Hippocampal formation (tissue), 2 donors: Measurements from ENCODE around the gene SEPTIN12.
"Not testable (repeated sequence)": the region's sequence is repeated elsewhere in the genome, so short reads cannot be mapped to it uniquely, and the experiment has no call there.

Source experiments
- DNase-seq, 2 donors: peaks; one replicate each; lab custom pipeline; 2025; lab: John Stamatoyannopoulos, UW

Gene SEPTIN12

DNA sequence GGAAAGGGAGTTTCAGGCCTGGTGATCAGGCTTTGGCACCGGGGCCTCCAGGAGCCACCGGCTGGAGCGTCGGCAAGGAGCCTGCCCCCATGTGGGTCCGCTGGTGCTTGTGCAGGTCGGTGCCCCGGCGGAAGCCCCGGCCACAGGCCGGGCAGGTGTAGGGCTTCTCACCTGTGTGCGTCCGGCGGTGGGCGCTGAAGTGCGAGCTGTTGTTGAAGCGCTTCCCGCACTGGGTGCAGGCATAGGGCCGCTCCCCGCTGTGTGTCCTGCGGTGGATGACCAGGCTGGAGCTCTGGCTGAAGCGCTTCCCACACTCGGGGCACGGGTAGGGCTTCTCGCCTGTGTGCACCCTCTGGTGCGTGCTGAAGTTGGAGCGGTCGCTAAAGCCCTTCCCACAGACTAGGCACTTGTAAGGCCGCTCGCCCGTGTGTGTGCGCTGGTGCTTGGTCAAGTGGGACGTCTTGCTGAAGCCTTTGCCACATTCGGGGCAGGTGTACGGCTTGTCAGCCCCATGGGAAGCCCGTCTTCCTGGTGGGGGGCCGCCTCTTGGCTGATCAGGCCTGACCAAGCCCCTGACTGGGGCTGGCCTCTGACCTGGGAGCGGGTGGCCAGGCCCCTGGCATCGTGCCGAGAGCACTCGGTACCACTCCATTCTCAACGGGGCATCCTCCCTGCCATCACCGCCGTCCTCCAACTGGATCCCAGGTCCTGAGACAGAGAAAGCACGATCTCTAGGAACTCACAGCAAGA, 35.6 kb downstream of the SEPTIN12 start:
- DNase-seq = no peak

DNA sequence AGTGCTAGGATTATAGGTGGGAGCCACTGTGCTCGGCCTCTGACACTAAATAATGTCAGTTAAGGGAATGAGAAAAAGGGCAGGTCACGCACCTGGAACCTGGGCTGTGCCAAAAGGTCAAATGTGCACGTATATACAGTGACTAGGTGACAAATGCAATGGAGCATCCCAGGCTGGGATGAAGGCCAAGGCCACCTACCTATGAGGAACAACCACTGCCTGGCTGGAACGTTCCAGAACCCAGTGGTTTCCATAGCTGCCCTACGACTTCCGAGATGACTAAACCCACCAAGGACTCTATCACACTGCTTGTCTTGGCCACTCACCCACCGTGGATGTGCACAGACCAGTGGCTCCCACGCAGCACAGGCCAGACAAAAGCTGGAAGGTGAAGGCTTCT, 37.2 kb downstream of the SEPTIN12 start:
- DNase-seq = no peak

DNA sequence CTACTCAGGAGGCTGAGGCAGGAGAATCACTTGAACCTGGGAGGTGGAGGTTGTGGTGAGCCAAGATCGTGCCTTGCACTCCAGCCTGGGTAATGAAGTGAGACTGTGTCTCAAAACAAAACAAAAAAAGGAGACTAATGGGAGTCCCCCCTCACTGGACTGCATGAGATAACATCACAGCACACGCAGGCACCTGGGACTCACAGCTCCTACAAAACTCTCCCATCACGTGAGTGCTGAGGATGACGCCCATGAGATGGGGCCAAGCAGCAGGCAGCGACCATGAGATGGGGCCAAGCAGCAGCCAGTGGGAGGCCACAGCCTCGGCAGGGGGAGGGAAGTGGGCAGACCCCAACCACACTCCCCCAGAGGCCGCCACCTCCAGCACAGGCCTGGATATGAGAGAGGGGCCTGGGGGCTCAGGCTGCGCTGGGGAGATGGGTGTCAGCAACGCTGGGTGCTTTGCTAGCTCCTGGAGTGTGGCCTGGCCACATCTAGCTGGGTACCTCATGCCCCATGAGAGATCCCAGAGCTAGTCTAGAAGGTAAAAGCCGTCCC, 38.4 kb downstream of the SEPTIN12 start:
- no peak for DNase-seq

DNA sequence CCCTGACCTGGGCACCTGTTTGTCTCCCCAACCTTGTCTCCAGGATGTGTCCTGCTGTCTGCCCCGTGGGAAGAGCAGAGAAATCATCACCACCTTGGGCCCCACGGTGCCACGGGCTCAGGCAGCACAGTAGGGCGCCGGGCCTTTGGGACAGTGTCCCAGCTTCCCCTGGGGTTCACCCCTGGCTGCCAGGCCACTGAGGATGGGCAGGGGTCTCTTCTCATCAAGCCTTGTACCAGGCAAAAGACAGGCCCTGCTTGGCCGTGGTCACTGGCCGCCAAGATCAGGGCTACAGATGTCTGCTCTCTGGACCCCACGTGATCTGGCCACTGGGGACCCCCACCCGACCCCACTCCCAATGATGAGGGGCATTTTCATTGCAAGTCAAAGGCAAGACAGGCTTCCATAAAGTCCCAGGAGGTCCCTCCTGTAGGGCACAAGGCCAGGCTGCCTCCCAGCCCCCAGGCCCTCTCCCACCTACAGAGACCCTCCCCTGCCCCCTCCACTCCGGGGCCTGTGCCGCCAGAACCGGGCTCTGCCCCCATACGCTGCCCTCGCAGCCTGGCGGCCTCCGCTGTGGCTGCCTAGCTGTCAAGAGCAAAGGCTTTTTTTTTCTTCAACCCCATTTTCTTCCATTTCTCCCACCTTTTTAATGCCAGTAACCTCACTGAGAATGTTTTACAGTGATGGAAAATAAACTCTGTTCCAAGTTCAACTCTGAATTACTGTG, 39.3 kb downstream of the SEPTIN12 start:
- DNase-seq = no peak

DNA sequence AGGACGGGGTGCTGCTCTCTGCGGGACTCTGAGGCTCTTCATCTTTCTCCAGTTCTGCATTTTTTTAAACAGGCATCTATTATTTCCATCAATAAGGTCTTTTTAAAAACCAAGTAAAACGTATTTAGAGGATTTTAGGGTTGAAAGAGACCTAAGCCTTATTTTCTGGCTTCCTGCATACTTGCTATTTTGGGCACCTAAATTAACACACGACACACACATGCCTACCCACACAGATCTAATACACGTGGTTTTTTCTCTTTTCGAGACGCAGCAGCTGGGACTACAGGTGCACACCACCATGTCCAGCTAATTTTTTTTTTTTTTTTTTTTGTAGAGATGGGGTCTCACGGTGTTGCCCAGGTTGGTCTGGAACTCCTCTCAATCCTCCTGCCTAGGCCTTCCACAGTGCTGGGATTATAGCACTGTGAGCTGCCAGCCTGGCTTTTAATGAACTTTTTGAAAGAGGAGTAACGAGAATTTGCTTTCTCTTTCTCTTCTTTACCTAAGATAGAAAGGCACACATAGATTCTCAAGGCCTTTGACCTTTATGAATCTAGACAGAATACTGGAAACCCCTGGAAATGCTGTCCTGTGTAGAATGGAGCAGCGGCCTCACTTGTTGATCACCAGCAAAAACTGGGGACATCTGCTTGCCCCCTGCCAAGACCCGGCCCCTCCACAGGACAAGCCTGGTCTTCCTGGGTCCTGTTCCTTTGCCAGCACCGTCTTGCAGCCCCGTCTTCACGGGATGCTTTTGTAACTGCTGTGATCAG, 40.1 kb downstream of the SEPTIN12 start:
- no peak for DNase-seq

DNA sequence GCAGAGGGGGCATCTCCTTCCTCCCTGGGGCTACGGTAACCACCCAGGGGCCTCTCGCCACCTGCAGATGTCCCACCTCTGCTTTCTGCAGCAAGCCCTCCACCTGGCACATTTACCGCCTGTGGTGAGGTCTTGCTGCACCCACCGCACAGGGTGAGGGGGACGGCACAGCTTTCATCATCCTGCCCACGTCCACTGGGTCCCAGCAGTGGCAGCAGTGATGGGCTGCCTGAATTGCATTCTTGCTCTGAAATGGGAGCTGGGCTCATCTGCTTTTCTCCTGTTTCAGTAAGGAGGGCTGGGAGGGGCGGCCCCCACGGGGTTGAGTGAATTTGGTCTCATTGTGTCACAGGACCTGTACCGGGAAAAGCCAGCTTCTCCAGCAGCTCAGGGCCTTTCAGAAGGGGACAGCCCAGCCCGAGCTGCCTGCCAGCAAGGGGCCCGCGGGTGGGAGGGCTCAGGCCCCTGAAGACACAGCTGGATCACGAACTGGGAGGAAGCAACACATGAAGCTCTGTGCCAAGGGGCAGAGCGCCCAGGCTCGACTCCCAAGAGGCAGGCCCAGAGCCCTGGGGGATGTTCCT, 41.1 kb downstream of the SEPTIN12 start:
- DNase-seq = no peak

DNA sequence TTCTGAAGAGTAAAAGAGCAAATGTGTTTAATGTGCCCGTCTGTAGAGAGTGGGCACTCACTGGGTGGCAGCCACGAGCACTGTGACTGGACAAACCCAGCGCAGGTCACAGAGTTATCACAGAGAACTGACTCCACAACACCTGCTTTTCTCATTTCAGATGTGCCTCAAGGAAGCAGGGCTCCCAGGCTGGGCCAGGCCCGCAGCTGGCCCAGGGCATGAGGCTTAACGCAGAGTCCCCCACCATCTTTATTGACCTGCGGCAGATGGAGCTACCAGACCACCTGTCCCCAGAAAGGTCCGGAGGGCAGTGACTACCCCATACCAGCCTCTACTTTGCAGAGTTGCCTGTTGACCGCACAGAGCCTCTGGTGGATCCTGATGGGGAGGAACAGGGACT, 41.9 kb downstream of the SEPTIN12 start:
- DNase-seq = no peak

DNA sequence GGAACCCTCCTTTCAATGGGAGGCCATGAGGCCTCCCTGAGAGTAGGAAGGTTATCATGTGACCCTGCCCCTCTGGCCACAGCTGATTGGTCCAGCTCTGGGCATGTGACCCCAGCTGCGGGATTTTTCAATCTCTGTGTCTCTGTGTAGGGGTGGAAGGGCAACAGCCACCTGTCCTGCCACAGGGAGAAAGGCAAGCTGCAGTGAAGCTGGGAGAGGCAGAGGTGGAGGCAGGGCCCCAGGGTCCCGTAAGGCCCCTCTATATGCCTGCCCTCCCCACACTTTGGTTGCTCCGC, 42.9 kb downstream of the SEPTIN12 start:
- DNase-seq = no peak

DNA sequence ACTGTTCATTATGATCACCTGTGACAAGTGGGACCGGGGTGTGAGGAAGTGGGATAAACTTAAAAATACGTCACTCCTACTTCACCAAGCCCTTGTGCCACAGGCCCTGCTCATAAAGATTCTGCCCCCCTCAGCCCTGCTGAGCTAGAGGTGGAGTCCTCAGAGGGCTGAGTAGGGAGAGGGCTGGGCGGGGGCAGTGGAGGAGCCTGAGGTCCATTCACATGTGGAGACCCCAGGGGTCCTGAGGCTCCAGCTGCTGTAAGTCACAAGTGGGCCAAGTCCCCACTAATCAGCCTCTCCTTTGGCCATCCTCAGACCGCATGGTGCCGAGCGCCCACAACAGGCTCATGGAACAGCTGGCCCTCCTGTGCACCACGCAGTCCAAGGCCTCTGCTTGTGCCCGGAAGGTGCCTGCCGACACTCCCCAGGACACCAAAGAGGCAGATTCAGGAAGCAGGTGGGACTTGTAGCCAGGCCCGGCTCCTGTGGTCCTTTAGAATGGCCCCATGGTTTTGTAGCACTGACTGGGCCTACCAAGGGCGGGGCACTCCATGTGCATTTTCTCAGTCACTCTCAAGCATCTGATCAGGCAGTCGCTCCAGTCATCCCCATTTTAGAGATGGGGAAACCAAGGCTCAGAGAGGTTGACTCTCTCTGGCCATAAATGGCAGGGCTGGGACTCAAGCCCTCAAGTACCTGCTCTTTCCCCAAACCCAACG, 43.4 kb downstream of the SEPTIN12 start:
- DNase-seq = no peak

DNA sequence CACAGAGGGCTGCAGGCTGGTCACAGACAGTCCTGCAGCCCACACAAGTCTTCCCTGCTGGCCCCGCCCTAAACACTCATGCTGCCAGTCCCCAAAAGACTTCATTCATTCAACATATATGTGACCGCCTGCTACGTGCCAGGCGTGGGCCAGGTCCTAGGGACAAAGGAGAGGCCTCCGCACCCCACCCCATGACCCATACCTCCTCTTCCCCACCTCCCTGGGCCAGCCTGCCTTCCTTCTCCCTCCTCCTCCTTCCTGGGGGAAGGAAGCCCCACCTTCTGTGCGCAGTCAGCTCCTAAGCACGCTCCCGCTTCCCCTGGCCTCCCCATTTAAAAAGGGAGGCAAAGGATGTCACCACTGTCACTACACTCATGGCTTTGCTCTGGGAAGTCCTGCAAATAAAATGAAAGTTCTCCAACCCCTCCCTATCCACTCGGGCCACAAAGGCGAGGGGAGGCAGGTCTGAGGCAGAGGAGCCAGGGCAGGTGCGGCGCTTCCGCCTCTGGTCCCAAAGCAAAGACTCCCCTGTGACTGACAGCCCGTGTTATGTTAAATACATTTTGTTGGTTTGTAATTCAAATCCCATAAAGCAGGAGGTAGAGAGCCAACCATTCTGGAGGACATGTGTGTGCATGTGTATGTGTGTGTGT, 44.8 kb downstream of the SEPTIN12 start:
- no peak for DNase-seq

DNA sequence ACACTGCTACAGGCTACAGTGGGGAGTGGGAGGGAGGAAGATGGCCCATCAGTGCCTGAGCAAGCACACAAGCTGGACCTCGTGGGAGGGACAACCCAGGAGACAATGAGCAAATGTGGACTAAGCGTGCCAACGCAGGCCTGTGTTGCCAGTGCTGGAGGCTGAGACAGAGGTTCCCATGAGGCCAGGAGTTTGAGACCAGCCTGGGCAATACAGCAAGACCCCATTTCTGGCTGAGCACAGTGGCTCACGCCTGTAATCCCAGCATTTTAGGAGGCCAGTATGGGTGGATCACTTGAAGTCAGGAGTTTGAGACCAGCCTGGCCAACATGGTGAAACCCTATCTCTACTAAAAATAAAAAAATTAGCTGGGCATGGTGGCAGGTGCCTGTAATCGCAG, 49.8 kb downstream of the SEPTIN12 start:
- not testable (repeated sequence) for DNase-seq

DNA sequence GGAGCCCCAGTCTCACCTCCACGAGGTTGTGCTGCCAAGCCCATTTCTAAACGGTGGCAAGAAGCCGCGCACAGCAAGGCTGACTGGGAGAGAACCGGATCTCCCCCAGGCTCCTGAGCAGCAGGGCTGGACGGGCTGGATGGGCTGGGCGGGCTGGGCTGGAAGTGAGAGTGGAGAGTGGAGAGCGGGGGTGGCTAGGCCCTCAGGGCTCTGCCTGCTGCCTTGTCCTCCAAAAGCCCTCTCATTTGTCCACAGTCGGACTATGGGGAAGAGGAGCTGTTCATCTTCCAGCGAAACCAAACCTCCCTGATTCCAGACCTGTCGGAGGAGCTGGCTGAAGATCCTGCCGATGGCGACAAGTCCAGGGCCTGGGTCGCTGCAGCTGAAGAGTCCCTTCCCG, 50.6 kb downstream of the SEPTIN12 start:
- no peak for DNase-seq

DNA sequence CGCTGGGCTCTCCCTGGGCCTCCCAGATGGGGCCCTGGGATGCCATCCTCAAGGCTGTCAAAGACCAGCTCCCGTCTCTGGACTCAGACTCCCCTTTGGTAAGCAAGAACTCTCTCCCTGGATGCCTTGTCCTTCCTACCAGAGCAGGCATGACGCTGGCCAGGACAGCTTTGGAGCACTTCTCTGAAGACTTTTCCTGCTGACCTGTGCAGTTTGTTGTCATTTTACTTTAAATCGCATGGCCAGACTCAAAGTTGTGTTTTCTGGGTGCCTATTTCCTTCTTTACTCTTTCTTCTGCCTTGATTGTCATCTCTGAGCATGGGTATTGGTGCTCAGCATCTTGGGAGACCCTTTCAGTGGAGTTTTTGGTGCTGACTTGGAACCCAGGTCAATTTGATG, 51.6 kb downstream of the SEPTIN12 start:
- DNase-seq = no peak

DNA sequence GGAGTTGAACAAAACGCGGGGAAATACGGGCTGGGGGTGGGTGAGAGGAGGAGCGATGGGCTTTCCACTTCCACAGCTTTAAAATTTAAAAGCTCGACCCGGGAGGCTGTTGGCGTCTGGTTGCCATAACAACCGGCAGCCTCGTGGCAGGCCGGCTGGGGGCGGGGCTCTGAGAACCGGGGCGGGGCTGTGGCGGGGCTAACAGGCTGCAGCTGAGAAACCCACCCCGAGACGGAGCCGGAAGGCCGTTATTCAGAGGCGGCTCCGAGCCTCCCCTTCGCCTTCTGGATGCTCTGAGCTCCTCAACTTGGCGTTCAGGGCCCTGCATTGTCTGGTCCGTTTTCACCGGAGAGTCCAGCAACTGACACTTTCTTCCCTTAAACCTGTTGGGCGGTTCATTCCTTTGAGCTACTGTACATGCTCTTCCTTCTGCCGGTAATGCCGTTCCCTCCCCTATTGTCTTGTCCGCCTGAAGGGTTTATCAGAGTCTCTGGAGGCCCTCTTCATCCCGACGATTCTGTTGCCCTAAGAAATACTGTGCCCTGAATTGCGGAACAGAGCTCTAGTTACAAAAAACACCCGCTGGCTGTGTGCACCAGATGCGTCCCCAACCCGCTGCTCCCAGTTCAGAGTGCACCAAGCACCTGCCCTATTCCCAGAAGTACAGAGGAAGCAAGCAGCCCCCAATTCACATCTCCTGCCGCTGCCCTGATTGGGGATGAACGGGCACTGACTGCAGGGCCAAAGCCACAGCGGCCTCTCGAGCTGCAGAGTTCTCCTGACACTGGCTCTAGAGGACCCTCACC, 53.2 kb downstream of the SEPTIN12 start:
- DNase-seq = peak; percentile 52 to 71

DNA sequence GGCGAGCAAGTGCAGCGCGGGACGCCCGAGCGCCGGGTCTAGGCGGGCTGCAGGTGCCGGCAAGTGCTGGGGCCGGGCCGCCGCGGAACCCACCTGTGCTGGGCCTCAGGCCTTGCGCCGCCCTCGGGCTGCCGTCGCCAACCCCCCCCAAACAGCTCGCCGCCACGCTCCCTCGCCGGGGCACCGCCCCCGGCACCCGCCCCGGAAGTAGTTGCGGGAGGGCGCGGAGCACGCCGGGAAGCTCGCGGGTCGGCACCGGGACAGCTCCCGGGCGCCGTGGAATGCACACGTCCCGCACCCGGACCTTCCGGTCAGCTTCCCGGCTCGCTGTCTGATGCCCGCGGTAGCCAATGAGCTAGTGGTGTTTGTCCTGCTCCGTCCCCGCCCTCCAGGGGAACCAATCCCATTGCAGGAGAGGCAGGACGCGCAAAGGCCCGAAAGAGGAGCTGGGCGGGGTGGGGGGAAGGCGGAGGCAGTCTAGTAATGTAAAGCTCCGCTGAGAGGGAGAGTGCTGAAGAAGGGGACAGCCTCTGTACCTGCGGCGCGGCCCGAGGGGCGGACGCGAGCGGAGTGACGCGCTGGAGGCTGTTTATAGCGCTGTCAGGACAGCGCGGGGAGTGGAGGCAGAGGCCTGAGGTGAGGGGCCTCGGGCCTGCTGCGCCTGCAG, 53.9 kb downstream of the SEPTIN12 start, which contains the start of the genes ANKS3 and DNAAF8:
TSS of gene ANKS3 (minus strand) at position 209 of the 667 bp plus-strand sequence. CDS start 4,122 bp downstream, outside the sequence.
TSS of gene DNAAF8 (plus strand) at position 475 of the 667 bp plus-strand sequence. CDS start 1,978 bp downstream, outside the sequence.
- peak; percentile 90 to 94 for DNase-seq

DNA sequence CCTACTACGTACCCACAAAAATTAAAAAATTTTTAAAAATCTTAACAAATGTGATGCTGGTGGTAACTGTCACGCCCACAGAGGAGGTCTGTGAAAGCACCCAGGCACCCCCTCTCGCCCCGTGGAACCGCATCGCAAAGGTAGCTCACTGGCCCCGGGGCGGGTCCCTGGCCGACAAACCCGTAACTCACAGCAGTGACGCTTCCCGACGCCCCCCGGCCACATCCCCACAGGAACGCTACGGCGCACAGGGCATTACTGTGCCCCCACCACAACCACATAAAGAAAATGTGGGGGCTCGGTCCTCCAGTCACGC, 54.4 kb downstream of the SEPTIN12 start:
- no peak for DNase-seq

DNA sequence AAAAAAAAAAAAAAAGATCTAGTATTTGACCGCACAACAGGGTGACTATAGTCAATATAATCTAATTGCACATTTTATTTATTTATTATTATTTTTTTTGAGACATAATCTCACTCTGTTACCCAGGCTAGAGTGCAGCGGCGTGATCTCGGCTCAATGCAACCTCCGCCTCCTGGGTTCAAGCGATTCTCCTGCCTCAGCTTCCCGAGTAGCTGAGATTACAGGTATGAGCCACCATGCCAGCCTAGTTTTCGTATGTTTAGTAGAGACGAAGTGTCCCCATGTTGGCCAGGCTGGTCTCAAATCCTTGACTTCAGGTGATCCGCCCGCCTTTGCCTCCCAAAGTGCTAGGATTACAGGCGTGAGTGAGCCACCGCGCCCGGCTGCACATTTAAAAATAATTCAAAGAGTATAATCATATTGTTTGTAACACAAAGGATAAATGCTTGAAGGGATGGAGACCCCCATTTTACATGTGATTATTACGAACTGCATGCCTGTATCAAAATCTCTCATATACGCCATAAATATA, 54.9 kb downstream of the SEPTIN12 start:
- DNase-seq = no peak

DNA sequence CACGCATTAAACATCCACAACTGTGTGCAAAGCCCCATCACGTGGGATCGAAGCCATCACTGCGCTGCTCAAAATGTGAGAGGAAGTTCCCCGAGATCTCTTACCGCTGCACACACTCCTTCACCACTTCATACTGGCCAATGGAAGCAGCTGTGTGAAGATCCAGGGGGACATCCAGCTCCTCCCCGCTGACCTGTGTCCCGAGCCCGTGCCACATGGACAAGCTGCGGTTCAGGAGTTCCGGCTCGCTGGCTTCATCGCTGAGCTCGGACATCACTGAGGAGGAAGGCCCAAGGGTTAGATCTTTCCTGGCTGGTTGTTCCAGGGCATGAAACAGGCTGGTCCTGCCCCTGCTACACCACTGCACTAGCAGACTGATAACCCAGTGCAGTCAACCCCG, 58.3 kb downstream of the SEPTIN12 start:
- DNase-seq = no peak

DNA sequence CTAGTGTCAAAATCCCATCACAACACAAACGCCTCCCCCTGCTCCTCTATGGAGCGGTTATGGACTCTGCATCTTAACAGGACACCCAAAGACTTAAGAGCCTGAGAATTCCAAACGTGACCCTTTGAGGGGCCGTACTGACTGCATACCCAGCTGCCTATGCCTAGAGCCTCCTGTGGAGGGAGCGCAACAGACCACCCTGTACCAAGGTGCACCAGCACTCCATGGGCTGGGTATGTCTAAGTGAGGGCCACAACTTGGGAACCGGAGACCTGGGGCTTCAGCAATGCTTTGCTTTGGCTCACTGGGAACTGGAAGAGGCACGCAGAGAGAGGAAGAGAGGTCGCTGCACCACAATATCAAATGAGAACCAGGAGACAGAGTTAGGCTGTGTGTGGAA, 59.5 kb downstream of the SEPTIN12 start:
- no peak for DNase-seq
